GM19463 (cell line): Measurements from ENCODE around the gene SLC12A7.
"Not testable (repeated sequence)": the region's sequence is repeated elsewhere in the genome, so short reads cannot be mapped to it uniquely, and the experiment has no call there.

Experiments used
- ATAC-seq: cut with Tn5 transposase; IDR thresholded peaks from one replicate; pipeline ENCODE4 v1.9.1; 2021; ENCODE audit warnings: mild to moderate bottlenecking, moderate library complexity; ENCODE audit not compliant: unreplicated experiment

The SLC12A7 gene

GRCh38 chr5:1065891-1066650, 45.8 kb downstream of the SLC12A7 start:
- no peak for ATAC-seq

GRCh38 chr5:1065143-1065750, 46.6 kb downstream of the SLC12A7 start:
- no peak for ATAC-seq

- no peak for ATAC-seq
These were observed 47.3 kb downstream of the SLC12A7 start for GRCh38 chr5:1064383-1065142.

- no peak for ATAC-seq
These were observed 48.0 kb downstream of the SLC12A7 start for GRCh38 chr5:1063661-1064382.

- no peak for ATAC-seq
These were observed 48.9 kb downstream of the SLC12A7 start for GRCh38 chr5:1062761-1063568.

GRCh38 chr5:1061916-1062315, 49.9 kb downstream of the SLC12A7 start:
- no peak for ATAC-seq

- not testable (repeated sequence) for ATAC-seq
These were observed 50.6 kb downstream of the SLC12A7 start for GRCh38 chr5:1061292-1061691.

- ATAC-seq, result no peak
These were observed 51.3 kb downstream of the SLC12A7 start for GRCh38 chr5:1060535-1060981.

- ATAC-seq, result no peak
These were observed 52.0 kb downstream of the SLC12A7 start for GRCh38 chr5:1059884-1060263.

- ATAC-seq, result no peak
These were observed 52.6 kb downstream of the SLC12A7 start for GRCh38 chr5:1058988-1059883.

GRCh38 chr5:1058083-1058945, 53.5 kb downstream of the SLC12A7 start:
- no peak for ATAC-seq

- ATAC-seq, result no peak
These were observed 54.3 kb downstream of the SLC12A7 start for GRCh38 chr5:1057485-1058082.

GRCh38 chr5:1056611-1057484, 55.0 kb downstream of the SLC12A7 start:
- no peak for ATAC-seq

GRCh38 chr5:1055896-1056610, 55.8 kb downstream of the SLC12A7 start:
- no peak for ATAC-seq

GRCh38 chr5:1054799-1055775, 56.8 kb downstream of the SLC12A7 start:
- no peak for ATAC-seq
